Measurements from ENCODE around the gene BICRA. TPM values are rescaled to one million over a fixed set of nuclear protein-coding genes. Genes with fewer than 3 reads are reported as not detected.
"Not testable (repeated sequence)": the region's sequence is repeated elsewhere in the genome, so short reads cannot be mapped to it uniquely, and the experiment has no call there.

Gene BICRA
- total RNA-seq, 4 donors from 2014 or later = 8.4 to 35.2 (median 28.7) TPM

- Histone ChIP-seq H3K4me3 (no peak overlapping the region), H3K36me3 (no peaks in the 10 kb centered on the region), H3K9me3 (no peaks in the 10 kb centered on the region), H3K27me3 (no peaks in the 10 kb centered on the region), H3K27ac (no peak overlapping the region), H3K4me1 (no peaks in the 10 kb centered on the region)
- DNase-seq = no peak
- TF ChIP-seq CTCF (IDR thresholded peaks at IDR 0.05 in 4 of 5, conservative IDR thresholded peaks at IDR 0.05 in 1 of 5) (no peak), POLR2A (IDR thresholded peaks at IDR 0.05) (no peak)
- in situ Hi-C loops (cut with MboI; ENCODE audit: low sequenced_read_pairs in 4 of 4) (no loop called here), intact Hi-C loops (cut with DNase I; ENCODE audit: low total_unique reads) (no loop called here)
- ATAC-seq = no peak
These were observed 27.2 kb upstream of the BICRA start for GRCh38 chr19:47581605-47582319.

- H3K27me3 ChIP-seq = no peaks in the 10 kb centered on the region
- DNase-seq = no peak
- TF ChIP-seq POLR2A (IDR thresholded peaks at IDR 0.05) (no peak), CTCF (IDR thresholded peaks at IDR 0.05 in 4 of 5, conservative IDR thresholded peaks at IDR 0.05 in 1 of 5) (no peak)
- ATAC-seq = no peak
- no peaks in the 10 kb centered on the region for H3K4me1 ChIP-seq
- in situ Hi-C loops (cut with MboI; ENCODE audit: low sequenced_read_pairs in 4 of 4) (no loop called here), intact Hi-C loops (cut with DNase I; ENCODE audit: low total_unique reads) (no loop called here)
- no peak overlapping the region for H3K27ac ChIP-seq
- no peaks in the 10 kb centered on the region for H3K36me3 ChIP-seq
- H3K4me3 ChIP-seq = no peak overlapping the region
- H3K9me3 ChIP-seq = no peaks in the 10 kb centered on the region
These were observed 26.5 kb upstream of the BICRA start for GRCh38 chr19:47582320-47582909.

- H3K4me3 ChIP-seq; H3K4me1 ChIP-seq; DNase-seq; in situ Hi-C loops (cut with MboI; ENCODE audit: low sequenced_read_pairs in 4 of 4); H3K36me3 ChIP-seq; intact Hi-C loops (cut with DNase I; ENCODE audit: low total_unique reads); ATAC-seq; H3K27ac ChIP-seq; H3K9me3 ChIP-seq; H3K27me3 ChIP-seq: not testable (repeated sequence)
These were observed 25.8 kb upstream of the BICRA start for GRCh38 chr19:47583161-47583560.

GRCh38 chr19:47587295-47587694, 21.6 kb upstream of the BICRA start:
- ATAC-seq (no peak), DNase-seq (no peak)
- H3K9me3 ChIP-seq = no peaks in the 10 kb centered on the region
- TF ChIP-seq CTCF (IDR thresholded peaks at IDR 0.05 in 4 of 5, conservative IDR thresholded peaks at IDR 0.05 in 1 of 5) (no peak), POLR2A (IDR thresholded peaks at IDR 0.05) (no peak)
- in situ Hi-C loops (cut with MboI; ENCODE audit: low sequenced_read_pairs in 4 of 4) = no loop called here
- no peaks in the 10 kb centered on the region for H3K36me3 ChIP-seq
- H3K4me3 ChIP-seq = no peak overlapping the region
- peaks cover 0 to 3% (median 0%) of the 10 kb centered on the region in 3 donors for H3K27me3 ChIP-seq
- H3K27ac ChIP-seq = no peak overlapping the region
- H3K4me1 ChIP-seq = no peaks in the 10 kb centered on the region
- intact Hi-C loops (cut with DNase I; ENCODE audit: low total_unique reads) = no loop called here

- Histone ChIP-seq H3K27ac (no peak overlapping the region), H3K4me1 (no peaks in the 10 kb centered on the region), H3K9me3 (no peaks in the 10 kb centered on the region), H3K36me3 (no peaks in the 10 kb centered on the region), H3K4me3 (no peak overlapping the region), H3K27me3 (peaks cover 0 to 3% (median 0%) of the 10 kb centered on the region in 3 donors)
- TF ChIP-seq CTCF (IDR thresholded peaks at IDR 0.05 in 4 of 5, conservative IDR thresholded peaks at IDR 0.05 in 1 of 5) (no peak), POLR2A (IDR thresholded peaks at IDR 0.05) (no peak)
- no peak for DNase-seq
- in situ Hi-C loops (cut with MboI; ENCODE audit: low sequenced_read_pairs in 4 of 4) (loop anchor here in 2 of 4 donors (10.0 kb wide), 3 partner anchors 65 to 115 kb away; no protein-coding TSS in a partner anchor), intact Hi-C loops (cut with DNase I; ENCODE audit: low total_unique reads) (no loop called here)
- ATAC-seq = no peak
These were observed 19.1 kb upstream of the BICRA start for GRCh38 chr19:47589824-47590223.

All from gastrocnemius medialis (tissue), 4 donors.